Loucy (cell line): ENCODE results near the gene CACNB3.

Experiments
- H2AFZ ChIP-seq: fragments of 200-600 bp; sonication (generic); 2 replicates; pipeline ENCODE4 v1.6.0; 2016; ENCODE audit warnings: antibody characterized with exemption, mild to moderate bottlenecking, low read length, moderate library complexity
- H3F3A ChIP-seq: fragments of 200-600 bp; 2 replicates; pipeline ENCODE4 v1.6.0; 2016; ENCODE audit warnings: antibody characterized with exemption, low read depth, mild to moderate bottlenecking
- H3K27me3 ChIP-seq: fragments of 200-600 bp; sonication (generic); 2 replicates; pipeline ENCODE4 v1.6.1; 2014; ENCODE audit warnings: low read length, mild to moderate bottlenecking; ENCODE audit not compliant: insufficient read depth, poor library complexity, severe bottlenecking
- H3K36me3 ChIP-seq: fragments of 200-600 bp; sonication (generic); 2 replicates; pipeline ENCODE4 v1.6.1; 2016; ENCODE audit warnings: low read length; ENCODE audit not compliant: insufficient read depth
- H3K4me1 ChIP-seq: fragments of 200-600 bp; sonication (generic); 2 replicates; pipeline ENCODE4 v1.5.1; 2014; ENCODE audit warnings: low read length, mild to moderate bottlenecking; ENCODE audit not compliant: insufficient read depth, poor library complexity, severe bottlenecking
- H3K4me2 ChIP-seq: fragments of 200-600 bp; sonication (generic); 2 replicates; pipeline ENCODE4 v1.6.0; 2014; ENCODE audit warnings: antibody characterized with exemption, low read length, low read depth, mild to moderate bottlenecking; ENCODE audit not compliant: poor library complexity, severe bottlenecking
- H3K4me3 ChIP-seq: fragments of 200-600 bp; sonication (generic); 2 replicates; pipeline ENCODE4 v1.5.1; 2014; ENCODE audit warnings: low read length, mild to moderate bottlenecking, mixed read lengths; ENCODE audit not compliant: poor library complexity, severe bottlenecking
- H3K79me2 ChIP-seq: fragments of 200-600 bp; sonication (generic); 2 replicates; pipeline ENCODE4 v1.6.1; 2014; ENCODE audit warnings: low read length; ENCODE audit not compliant: insufficient read depth
- H3K9ac ChIP-seq: fragments of 200-600 bp; sonication (generic); 2 replicates; pipeline ENCODE4 v1.6.0; 2014; ENCODE audit warnings: mild to moderate bottlenecking, low read depth, low read length, moderate library complexity; ENCODE audit not compliant: poor library complexity, severe bottlenecking
- H3K9me2 ChIP-seq: fragments of 200-600 bp; sonication (generic); replicated peaks from 2 replicates; pipeline ENCODE4 v1.6.1; 2016; ENCODE audit warnings: low read depth, low read length, mixed read lengths
- H3K9me3 ChIP-seq: fragments of 200-600 bp; sonication (generic); 2 replicates; pipeline ENCODE4 v1.6.1; 2014; ENCODE audit warnings: mild to moderate bottlenecking, antibody characterized with exemption, low read length, low read depth; ENCODE audit not compliant: insufficient read depth
- H4K20me1 ChIP-seq: fragments of 200-600 bp; sonication (generic); 2 replicates; pipeline ENCODE4 v1.6.0; 2014; ENCODE audit warnings: antibody characterized with exemption, low read length, mild to moderate bottlenecking; ENCODE audit not compliant: insufficient read depth, poor library complexity, severe bottlenecking
- EZH2phosphoT487 ChIP-seq: fragments of 200-600 bp; IDR thresholded peaks from 2 replicates; pipeline ENCODE4 v1.6.1; 2018; ENCODE audit warnings: antibody characterized with exemption, mild to moderate bottlenecking, moderate library complexity, borderline replicate concordance
- TF ChIP-seq, protein P1 (sequence below): fragments of 200-600 bp; sonication (generic); conservative IDR thresholded peaks from 2 replicates; pipeline ENCODE4 v1.5.1; 2014; ENCODE audit warnings: mild to moderate bottlenecking, antibody characterized with exemption, low read length

The CACNB3 gene

GRCh38 chr12:48817873-48818830 is at the start of gene CACNB3:
CACNB3 (plus strand) TSS chr12:48818496; CDS start chr12:48818930, 434 bp downstream.
- Histone ChIP-seq H3K9ac (peak within 1 kb of the TSS; percentile 74), H3K9me3 (no peaks in the 10 kb centered on the region), H3K4me3 (peak within 1 kb of the TSS; percentile 84), H2AFZ (peak within 1 kb of the TSS; percentile 72), H3K79me2 (peaks cover 13% of the 10 kb centered on the region; the same call in 1 of the 2 replicates), H3K4me2 (peak within 1 kb of the TSS; percentile 84), H4K20me1 (peaks cover 7% of the 10 kb centered on the region), H3K27me3 (no peaks in the 10 kb centered on the region), H3K36me3 (no peaks in the 10 kb centered on the region), H3F3A (no peaks in the 10 kb centered on the region; the same call in 1 of the 2 replicates), H3K9me2 (no peaks in the 10 kb centered on the region), H3K4me1 (peaks cover 30% of the 10 kb centered on the region)
- TF ChIP-seq, protein P1, sequence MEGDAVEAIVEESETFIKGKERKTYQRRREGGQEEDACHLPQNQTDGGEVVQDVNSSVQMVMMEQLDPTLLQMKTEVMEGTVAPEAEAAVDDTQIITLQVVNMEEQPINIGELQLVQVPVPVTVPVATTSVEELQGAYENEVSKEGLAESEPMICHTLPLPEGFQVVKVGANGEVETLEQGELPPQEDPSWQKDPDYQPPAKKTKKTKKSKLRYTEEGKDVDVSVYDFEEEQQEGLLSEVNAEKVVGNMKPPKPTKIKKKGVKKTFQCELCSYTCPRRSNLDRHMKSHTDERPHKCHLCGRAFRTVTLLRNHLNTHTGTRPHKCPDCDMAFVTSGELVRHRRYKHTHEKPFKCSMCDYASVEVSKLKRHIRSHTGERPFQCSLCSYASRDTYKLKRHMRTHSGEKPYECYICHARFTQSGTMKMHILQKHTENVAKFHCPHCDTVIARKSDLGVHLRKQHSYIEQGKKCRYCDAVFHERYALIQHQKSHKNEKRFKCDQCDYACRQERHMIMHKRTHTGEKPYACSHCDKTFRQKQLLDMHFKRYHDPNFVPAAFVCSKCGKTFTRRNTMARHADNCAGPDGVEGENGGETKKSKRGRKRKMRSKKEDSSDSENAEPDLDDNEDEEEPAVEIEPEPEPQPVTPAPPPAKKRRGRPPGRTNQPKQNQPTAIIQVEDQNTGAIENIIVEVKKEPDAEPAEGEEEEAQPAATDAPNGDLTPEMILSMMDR: no peak
- no peak for TF ChIP-seq EZH2phosphoT487

GRCh38 chr12:48768736-48769135 is 49.6 kb upstream of the CACNB3 start:
- no peak overlapping the region for H3K9ac ChIP-seq
- H3K27me3 ChIP-seq: no peaks in the 10 kb centered on the region
- H3K4me1 ChIP-seq: peaks cover 25% of the 10 kb centered on the region
- H3K79me2 ChIP-seq: no peaks in the 10 kb centered on the region
- H3K4me2 ChIP-seq: no peak overlapping the region
- H3K4me3 ChIP-seq: no peak overlapping the region
- 0 out of 2 replicates have a peak, but pooled peaks cover 4% of the 10 kb centered on the region for H3F3A ChIP-seq
- H4K20me1 ChIP-seq: no peaks in the 10 kb centered on the region
- no peak for TF ChIP-seq EZH2phosphoT487
- TF ChIP-seq, protein P1: no peak
- H2AFZ ChIP-seq: no peak overlapping the region
- no peaks in the 10 kb centered on the region for H3K9me2 ChIP-seq
- peaks cover 23% of the 10 kb centered on the region; the same call in 1 of the 2 replicates for H3K36me3 ChIP-seq
- no peaks in the 10 kb centered on the region for H3K9me3 ChIP-seq

DNA sequence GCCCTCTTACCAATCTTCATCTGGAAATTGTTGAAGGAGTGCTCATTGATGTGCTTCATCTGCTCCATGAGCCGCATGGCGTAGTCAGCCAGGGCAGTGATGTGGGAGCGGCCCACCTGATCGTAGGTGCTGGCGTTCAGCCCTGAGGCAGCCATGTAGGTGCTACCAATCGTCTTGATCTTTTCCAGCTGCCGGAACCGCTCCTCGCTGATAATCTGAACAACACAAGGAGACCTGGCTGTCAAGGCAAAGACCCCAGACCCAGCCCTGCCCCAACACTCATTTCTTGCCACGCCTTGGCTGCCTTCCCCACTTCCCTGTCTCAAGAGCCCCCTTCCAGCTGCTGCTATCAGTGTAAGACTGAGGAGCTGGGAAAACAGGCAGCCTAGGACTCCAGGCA is 47.5 kb upstream of the CACNB3 start:
- Histone ChIP-seq H2AFZ (no peak overlapping the region), H3K9ac (no peak overlapping the region), H3K79me2 (no peaks in the 10 kb centered on the region), H3K27me3 (no peaks in the 10 kb centered on the region), H3K9me3 (no peaks in the 10 kb centered on the region), H3K9me2 (no peaks in the 10 kb centered on the region), H3F3A (0 out of 2 replicates have a peak, but pooled peaks cover 4% of the 10 kb centered on the region), H3K4me2 (no peak overlapping the region), H3K4me3 (no peak overlapping the region), H3K36me3 (peaks cover 40% of the 10 kb centered on the region; the same call in 1 of the 2 replicates), H4K20me1 (no peaks in the 10 kb centered on the region), H3K4me1 (peaks cover 14% of the 10 kb centered on the region)
- TF ChIP-seq EZH2phosphoT487: no peak
- TF ChIP-seq, protein P1: no peak
